Kasumi-1 (cell line): ENCODE measurements around the gene POM121L12.

Experiments used
- DNase-seq, 2 experiments: peaks; one replicate each; lab custom pipeline; 2025; lab: John Stamatoyannopoulos, UW

POM121L12 gene

GRCh38 chr7:53035499-53036412 lies at the start of gene POM121L12:
Gene POM121L12 (plus strand): TSS chr7:53035633. CDS start chr7:53035672, 39 bp downstream.
- no peak for DNase-seq

- no peak for DNase-seq
These were observed 43.4 kb upstream of the POM121L12 start for GRCh38 chr7:52992001-52992400.

DNA sequence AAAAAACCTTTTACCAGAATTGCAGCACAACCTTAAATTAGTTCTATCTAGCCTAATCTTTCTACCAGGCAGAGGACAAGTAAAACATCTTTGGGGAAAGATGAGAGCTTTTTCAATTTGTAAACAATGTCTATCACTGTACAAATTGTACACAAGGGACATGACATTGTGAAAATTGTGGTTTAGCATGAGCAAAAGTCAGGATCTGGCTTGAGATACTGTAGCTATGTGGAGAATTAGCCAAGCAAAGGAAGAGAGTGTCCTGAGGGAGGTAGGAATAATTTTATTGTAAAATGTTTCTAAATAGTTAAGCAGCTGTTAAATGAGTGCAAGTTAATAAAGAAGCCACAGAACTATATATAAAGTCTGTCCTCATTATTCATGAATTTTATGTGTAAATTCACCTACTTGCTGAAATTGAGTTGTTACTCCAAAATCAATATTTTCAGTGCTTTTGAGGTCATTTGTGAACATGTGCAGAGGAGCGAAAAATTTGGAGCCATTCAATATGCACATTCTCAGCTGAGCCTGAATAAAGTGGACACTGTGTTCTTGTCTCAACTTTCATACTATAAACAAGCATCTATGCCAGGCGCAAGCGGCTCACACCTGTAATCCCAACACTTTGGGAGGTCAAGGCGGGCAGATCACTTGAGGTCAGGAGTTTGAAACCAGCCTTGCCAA lies 42.8 kb upstream of the POM121L12 start:
- no peak for DNase-seq

- no peak for DNase-seq
These were observed 39.8 kb upstream of the POM121L12 start for GRCh38 chr7:52995676-52996075.

- no peak for DNase-seq
These were observed 34.2 kb upstream of the POM121L12 start for GRCh38 chr7:53001221-53001620.

DNA sequence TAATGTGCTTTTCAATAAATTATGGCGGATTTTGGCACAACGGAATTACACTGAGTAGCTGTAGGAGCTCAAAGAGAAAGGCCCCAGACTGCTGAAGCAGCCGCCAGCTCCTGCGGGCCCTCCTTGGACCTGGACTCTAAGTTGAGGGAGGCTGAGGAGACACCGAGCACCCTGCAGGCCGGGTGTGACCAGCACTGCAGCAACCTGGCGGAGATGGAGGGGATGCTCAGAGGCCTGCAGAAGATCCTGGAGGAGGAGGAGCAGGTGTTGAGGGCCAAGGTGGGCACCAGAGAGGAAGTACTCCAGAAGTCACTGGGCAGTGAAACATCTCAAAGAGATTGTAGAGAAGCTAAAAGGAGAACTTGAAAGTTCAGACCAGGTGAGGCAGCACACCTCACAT lies 33.0 kb upstream of the POM121L12 start:
- DNase-seq: no peak

GRCh38 chr7:53003653-53004445 lies 31.6 kb upstream of the POM121L12 start:
- DNase-seq: no peak

GRCh38 chr7:53013925-53014324 lies 21.5 kb upstream of the POM121L12 start:
- DNase-seq: no peak

GRCh38 chr7:53015463-53015862 lies 20.0 kb upstream of the POM121L12 start:
- DNase-seq: no peak

GRCh38 chr7:53022893-53023292 lies 12.5 kb upstream of the POM121L12 start:
- DNase-seq: no peak

DNA sequence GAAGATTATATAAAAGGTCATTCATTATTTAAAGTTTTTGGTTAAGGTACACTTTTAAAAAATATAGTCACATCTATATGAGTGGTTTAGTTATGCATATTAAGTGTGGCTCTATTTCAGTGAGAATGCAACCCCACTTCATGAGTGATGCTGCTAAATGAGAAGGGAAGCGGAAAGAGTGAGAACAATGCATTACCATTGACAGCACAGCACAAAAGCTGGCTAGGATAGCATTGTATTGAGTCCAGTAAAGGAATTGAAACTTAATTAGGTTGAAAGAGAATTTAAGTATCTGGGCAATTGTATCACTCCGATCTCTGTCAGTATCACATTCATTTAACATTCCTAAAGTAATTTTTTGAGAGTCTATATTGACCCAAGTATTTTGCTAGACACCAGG lies 13.2 kb downstream of the POM121L12 start:
- DNase-seq: no peak

DNA sequence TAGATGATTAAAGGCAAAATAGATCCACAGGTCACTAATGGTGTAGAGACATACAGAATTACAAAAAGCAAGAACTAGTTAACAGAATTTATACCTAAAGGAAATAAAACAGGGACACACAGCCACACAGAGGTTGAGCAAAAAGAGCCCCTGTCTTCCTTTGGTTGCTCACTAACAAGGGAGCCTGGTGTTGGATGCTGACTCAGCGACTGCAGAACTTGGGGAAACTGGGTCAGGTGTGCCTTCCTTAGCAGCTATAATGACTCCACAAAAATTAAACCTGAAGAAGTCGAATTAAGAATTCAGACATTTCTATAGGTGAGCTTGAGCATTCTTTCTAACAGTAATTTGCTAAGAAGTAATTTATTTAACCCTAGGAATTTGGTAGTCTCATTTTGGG lies 15.0 kb downstream of the POM121L12 start:
- DNase-seq: no peak

DNA sequence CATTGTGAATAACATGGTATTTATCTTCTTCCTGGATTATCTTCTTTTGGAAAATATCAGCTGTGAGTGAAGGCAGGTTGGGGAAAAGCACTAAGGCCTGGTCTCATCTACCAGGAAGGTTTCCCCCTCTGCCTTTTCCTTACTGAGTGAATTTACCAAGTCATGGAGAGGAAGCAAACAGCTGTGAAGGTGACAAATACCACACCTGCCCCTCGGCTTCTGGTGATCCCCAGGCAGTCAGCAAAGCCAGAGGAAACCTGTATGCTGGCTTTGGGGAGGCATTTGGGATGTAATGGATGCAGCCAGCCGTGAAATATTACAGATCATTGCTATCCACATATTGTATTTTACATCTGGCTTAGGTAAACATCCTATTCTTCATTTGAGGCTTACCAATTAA lies 24.2 kb downstream of the POM121L12 start:
- no peak for DNase-seq

DNA sequence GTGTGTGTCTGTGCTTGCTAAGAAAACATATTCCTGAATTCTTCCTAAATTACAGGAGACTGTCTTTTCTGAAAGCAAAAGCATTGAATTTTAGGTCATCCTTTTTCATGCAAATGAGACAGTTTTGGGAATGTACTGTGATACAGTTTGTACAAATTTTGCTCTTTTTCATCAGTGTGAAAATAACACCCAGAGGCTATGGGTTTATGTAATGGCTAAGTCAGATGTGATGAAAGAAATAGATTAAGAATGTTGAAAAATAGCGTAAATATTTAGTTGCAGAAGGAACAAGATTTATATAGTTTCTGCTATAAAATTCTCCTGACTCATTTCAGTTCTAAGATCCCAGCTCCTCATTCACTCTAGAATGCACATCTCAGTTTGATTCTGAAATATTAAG lies 24.6 kb downstream of the POM121L12 start:
- DNase-seq: no peak

DNA sequence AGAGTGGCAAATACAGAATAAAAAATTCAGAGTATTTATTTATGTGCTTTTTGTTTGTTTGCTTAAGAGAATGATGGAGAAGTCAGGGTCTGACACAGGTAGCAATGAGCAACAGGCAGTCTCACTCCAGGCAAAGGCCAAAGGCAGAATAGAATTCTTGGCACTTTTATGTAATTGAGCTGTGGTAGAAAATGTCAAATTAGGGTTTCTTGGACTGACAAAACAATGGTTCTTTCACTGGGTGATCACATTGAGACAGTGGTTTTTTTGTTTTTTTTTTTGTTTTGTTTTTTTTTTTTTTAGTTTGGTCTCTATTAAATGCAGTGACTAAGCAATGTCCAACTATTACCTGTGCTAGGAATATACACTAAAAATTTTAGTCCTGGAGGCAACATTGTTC lies 27.4 kb downstream of the POM121L12 start:
- DNase-seq: no peak

GRCh38 chr7:53068673-53069072 lies 33.2 kb downstream of the POM121L12 start:
- DNase-seq: no peak

GRCh38 chr7:53070883-53071282 lies 35.5 kb downstream of the POM121L12 start:
- DNase-seq: no peak
